H1 (cell line): Measurements from ENCODE around the gene BRD2. TPM values are rescaled to one million over a fixed set of nuclear protein-coding genes. Genes with fewer than 3 reads are reported as not detected.

Experiments
- HDAC6 ChIP-seq: IDR thresholded peaks from one replicate; pipeline ENCODE4 v1.7.1; 2012; ENCODE audit warnings: low read depth, mild to moderate bottlenecking, inconsistent platforms, low read length, moderate library complexity
- polyA plus RNA-seq, 7 experiments: library from polyadenylated mRNA; depleted of rRNA in 3 of 7; stranded (reverse) in 5 of 7; unstranded in 2 of 7; fragments of >200 nt in 5 of 7; fragments of 200-250 nt in 2 of 7; gene quantifications; 1 replicate in 5 of 7; 2 replicates in 1 of 7; 4 replicates in 1 of 7; pipeline versions ENCODE4 v1.2.1 to v1.2.3, GENCODE V29; 2011 to 2013; ENCODE audit warnings: missing spikeins in 2 of 7, mixed read lengths in 2 of 7
- total RNA-seq: library from RNA; stranded (reverse); fragmentation: NEBNext Ultra II Directional; extraction: Animal tissue kit (Norgen Biotek cat#: 25700); gene quantifications from 2 replicates; pipeline ENCODE4 v1.2.1, GENCODE V29; 2021

The BRD2 gene
- total and polyA plus RNA-seq, 2 of the 8 experiments (the other 6 are each of a cell fraction or from before 2014, with no cell fraction given), result 132 to 185 TPM

GRCh38 chr6:33018418-33018817, 50.0 kb downstream of the BRD2 start (continued):
- TF ChIP-seq HDAC6, result no peak
- TF ChIP-seq, all 59 proteins: peak for 0
